Measurements from ENCODE around the gene RERE. TPM values are rescaled to one million over a fixed set of nuclear protein-coding genes. Genes with fewer than 3 reads are reported as not detected.

RERE gene
- total RNA-seq, 1 experiment from 2014 or later = 73.4 TPM

DNA sequence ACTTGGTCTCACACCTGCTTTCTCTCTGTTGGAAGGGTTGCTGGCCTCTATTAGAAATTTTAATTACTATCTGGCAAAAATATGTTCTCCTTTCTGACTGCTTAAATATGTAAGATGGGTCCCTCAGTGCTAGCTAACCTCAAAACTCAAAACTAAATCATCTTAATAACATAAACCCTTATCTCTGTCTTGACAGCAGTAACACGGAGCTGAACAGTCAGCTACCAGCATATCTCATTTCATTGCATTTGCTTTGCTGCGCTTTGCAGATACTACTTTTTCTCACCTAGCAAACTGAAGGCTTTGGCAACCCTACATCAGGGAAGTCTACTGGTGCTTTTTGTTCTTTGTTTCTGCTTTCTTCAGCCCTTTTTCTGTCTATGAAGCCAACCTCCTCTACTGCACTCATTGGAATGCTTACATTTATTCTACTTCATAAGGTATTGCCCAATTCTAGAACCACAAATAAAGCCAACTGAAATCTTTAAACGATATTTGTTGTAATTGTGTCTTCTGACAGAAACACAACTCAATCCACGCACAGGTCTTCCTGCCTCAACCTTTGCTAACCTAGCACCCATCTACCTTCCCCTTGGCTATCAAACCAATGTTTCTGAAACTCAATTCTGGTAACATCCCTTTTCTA is 95.6 kb downstream of the RERE start:
- no peak for DNase-seq
- H3F3A ChIP-seq (ENCODE audit: insufficient read depth, low read depth) = no peaks in the 10 kb centered on the region
- intact Hi-C loops (cut with micrococcal nuclease; ENCODE audit: unreplicated experiment) = loop anchor here (10.0 kb wide), 2 partner anchors 97 to 347 kb away; no protein-coding TSS in a partner anchor
- no peak for TF ChIP-seq CTCF (conservative IDR thresholded peaks at IDR 0.05)
- TF ChIP-seq EZH2 (IDR thresholded peaks at IDR 0.05; ENCODE audit: low read depth) = no peak
- H3K79me2 ChIP-seq (ENCODE audit: low read depth) = no peaks in the 10 kb centered on the region
- no peaks in the 10 kb centered on the region for H3K36me3 ChIP-seq (ENCODE audit: low read depth)
- H3K9me2 ChIP-seq (ENCODE audit: insufficient read depth) = no peaks in the 10 kb centered on the region
- no TSS peak for BruUV-seq (replicated peaks)
- no peaks in the 10 kb centered on the region for H4K20me1 ChIP-seq (ENCODE audit: insufficient read depth)
- H3K27ac ChIP-seq = no peak overlapping the region
- H3K4me2 ChIP-seq = no peak overlapping the region
- H2AFZ ChIP-seq = no peak overlapping the region
- H3K4me1 ChIP-seq (replicated peaks; ENCODE audit: insufficient read depth) = no peaks in the 10 kb centered on the region
- H3K9me3 ChIP-seq (ENCODE audit: insufficient read depth, low read depth) = no peaks in the 10 kb centered on the region
- H3K4me3 ChIP-seq = no peak overlapping the region
- H3K27me3 ChIP-seq (ENCODE audit: insufficient read depth, low read depth) = no peaks in the 10 kb centered on the region
- ChIA-PET CTCF (no interaction called here), POLR2A (ENCODE audit: unreplicated experiment) (no interaction called here)

DNA sequence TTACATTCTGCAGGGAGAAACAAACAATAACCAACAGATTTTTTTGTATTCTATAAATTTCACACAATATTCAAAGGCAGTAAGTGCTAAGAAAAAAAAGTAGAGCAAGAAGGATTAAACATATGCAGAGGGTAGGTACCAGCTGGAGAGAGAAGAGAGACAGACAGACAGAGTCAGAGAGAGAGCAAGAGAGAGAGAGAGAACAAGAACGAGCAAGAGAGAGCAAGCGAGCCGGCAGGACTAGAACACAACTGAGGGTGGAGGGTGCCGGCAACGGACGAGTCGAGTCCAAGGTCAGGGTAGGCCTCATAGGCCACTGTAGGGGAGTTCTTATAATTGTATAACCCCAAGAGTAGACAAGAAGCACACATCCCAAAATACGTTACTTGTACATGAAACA is 97.1 kb downstream of the RERE start:
- no peak overlapping the region for H3K27ac ChIP-seq
- no peak overlapping the region for H2AFZ ChIP-seq
- no peak overlapping the region for H3K4me2 ChIP-seq
- no TSS peak for BruUV-seq (replicated peaks)
- H3K27me3 ChIP-seq (ENCODE audit: insufficient read depth, low read depth) = no peaks in the 10 kb centered on the region
- no peaks in the 10 kb centered on the region for H3F3A ChIP-seq (ENCODE audit: insufficient read depth, low read depth)
- no peaks in the 10 kb centered on the region for H3K9me2 ChIP-seq (ENCODE audit: insufficient read depth)
- no peaks in the 10 kb centered on the region for H3K9me3 ChIP-seq (ENCODE audit: insufficient read depth, low read depth)
- no peaks in the 10 kb centered on the region for H3K4me1 ChIP-seq (replicated peaks; ENCODE audit: insufficient read depth)
- intact Hi-C loops (cut with micrococcal nuclease; ENCODE audit: unreplicated experiment) = loop anchor here (10.0 kb wide), 2 partner anchors 96 to 346 kb away; no protein-coding TSS in a partner anchor
- DNase-seq = no peak
- CTCF ChIA-PET = no interaction called here
- no peaks in the 10 kb centered on the region for H3K79me2 ChIP-seq (ENCODE audit: low read depth)
- POLR2A ChIA-PET (ENCODE audit: unreplicated experiment) = no interaction called here
- H3K4me3 ChIP-seq = no peak overlapping the region
- H3K36me3 ChIP-seq (ENCODE audit: low read depth) = no peaks in the 10 kb centered on the region
- H4K20me1 ChIP-seq (ENCODE audit: insufficient read depth) = no peaks in the 10 kb centered on the region
- TF ChIP-seq CTCF (conservative IDR thresholded peaks at IDR 0.05) = no peak
- TF ChIP-seq EZH2 (IDR thresholded peaks at IDR 0.05; ENCODE audit: low read depth) = no peak

DNA sequence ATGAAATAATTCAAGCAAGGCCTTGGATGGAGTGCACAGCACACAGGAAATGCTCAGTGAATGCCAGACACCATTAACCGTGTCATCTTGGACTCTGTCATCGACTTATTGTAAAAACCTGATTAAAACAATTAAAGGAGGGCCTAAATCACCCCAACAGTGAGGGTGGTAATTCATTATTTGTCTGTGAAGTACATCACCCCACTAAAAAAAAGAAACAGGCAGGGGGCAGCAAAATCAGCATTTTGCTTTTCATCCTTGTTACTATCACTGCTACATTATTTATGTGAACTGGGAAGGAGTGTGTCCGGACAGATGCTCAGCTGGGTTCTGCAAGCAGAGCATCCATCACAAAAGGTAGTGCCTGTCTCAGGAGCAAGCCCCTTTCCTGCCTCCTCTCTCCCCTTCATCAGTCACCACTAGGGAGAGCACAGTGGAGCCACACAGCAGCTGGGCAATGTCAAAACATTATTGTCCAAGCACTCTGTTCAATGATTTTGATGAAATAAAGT is 98.5 kb downstream of the RERE start:
- no peak overlapping the region for H3K27ac ChIP-seq
- ChIA-PET CTCF (no interaction called here), POLR2A (ENCODE audit: unreplicated experiment) (no interaction called here)
- TF ChIP-seq EZH2 (IDR thresholded peaks at IDR 0.05; ENCODE audit: low read depth) (no peak), CTCF (conservative IDR thresholded peaks at IDR 0.05) (no peak)
- H4K20me1 ChIP-seq (ENCODE audit: insufficient read depth) = no peaks in the 10 kb centered on the region
- H3K27me3 ChIP-seq (ENCODE audit: insufficient read depth, low read depth) = no peaks in the 10 kb centered on the region
- DNase-seq = no peak
- 0 out of 2 replicates have a peak, but pooled peaks cover 5% of the 10 kb centered on the region for H3F3A ChIP-seq (ENCODE audit: insufficient read depth, low read depth)
- H3K4me1 ChIP-seq (replicated peaks; ENCODE audit: insufficient read depth) = peaks cover 3% of the 10 kb centered on the region
- no peak overlapping the region for H3K4me2 ChIP-seq
- no TSS peak for BruUV-seq (replicated peaks)
- H3K9me3 ChIP-seq (ENCODE audit: insufficient read depth, low read depth) = no peaks in the 10 kb centered on the region
- H3K4me3 ChIP-seq = no peak overlapping the region
- intact Hi-C loops (cut with micrococcal nuclease; ENCODE audit: unreplicated experiment) = no loop called here
- no peak overlapping the region for H2AFZ ChIP-seq
- H3K9me2 ChIP-seq (ENCODE audit: insufficient read depth) = no peaks in the 10 kb centered on the region
- H3K79me2 ChIP-seq (ENCODE audit: low read depth) = no peaks in the 10 kb centered on the region
- H3K36me3 ChIP-seq (ENCODE audit: low read depth) = no peaks in the 10 kb centered on the region

All from PC-9 (cell line).